Epithelial cell of alveolus of lung (primary cell): ENCODE results near the gene TESK2. TPM values are rescaled to one million over a fixed set of nuclear protein-coding genes. Genes with fewer than 3 reads are reported as not detected.

Experiments used
- total RNA-seq: library from RNA; depleted of rRNA; stranded (reverse); fragments of >200 nt; gene quantifications from 2 replicates; pipeline ENCODE4 v1.2.1, GENCODE V29; 2015

The TESK2 gene, protein sequence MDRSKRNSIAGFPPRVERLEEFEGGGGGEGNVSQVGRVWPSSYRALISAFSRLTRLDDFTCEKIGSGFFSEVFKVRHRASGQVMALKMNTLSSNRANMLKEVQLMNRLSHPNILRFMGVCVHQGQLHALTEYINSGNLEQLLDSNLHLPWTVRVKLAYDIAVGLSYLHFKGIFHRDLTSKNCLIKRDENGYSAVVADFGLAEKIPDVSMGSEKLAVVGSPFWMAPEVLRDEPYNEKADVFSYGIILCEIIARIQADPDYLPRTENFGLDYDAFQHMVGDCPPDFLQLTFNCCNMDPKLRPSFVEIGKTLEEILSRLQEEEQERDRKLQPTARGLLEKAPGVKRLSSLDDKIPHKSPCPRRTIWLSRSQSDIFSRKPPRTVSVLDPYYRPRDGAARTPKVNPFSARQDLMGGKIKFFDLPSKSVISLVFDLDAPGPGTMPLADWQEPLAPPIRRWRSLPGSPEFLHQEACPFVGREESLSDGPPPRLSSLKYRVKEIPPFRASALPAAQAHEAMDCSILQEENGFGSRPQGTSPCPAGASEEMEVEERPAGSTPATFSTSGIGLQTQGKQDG
- 1.6 and 4.5 TPM in 2 replicates for total RNA-seq

DNA sequence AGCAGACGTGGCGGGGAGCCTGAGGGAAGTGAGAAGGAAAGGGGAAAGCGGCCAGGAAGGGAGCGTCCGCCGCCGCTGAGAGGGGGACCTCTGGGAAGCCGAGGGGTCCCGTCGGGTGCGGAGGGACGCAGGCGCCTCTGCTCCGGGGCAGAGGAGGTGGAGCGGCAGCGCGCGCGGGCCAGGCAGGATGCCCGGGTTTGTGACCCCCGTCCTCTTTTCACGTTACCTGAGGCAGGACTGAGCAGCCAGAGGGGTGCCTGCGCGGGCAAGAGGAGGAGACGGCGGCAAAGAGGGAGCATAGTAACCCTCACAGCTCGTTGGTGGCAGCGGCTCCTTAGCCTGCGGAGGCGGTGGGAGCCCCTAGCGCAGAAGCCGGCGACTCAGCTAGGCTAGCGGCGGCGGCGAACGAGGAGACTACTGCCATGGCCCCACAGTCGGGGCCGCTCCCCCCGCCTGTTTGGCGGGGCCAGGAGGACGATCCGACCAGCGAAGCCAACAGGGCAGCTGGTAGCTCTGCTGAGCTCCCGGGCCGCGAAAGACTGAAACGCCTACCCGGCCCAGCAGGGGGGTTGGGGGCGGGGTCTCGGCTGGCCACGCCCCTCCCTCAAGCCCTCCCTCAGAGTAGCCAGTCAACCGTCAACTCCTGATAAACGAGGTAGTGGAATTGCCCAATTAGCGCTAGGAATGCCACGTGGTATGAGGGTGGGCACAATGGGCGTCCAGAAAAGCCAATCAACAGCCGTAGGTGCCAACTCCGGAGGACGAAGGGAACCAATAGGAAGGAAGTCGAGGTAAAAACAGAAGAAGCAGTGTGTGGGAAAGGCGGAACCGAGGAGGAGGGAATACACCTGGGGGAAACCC is at the start of gene TESK2:
Gene TESK2 (minus strand): TSS at position 538 of the 861 bp plus-strand sequence. CDS start 33,378 bp downstream, outside the sequence.

DNA sequence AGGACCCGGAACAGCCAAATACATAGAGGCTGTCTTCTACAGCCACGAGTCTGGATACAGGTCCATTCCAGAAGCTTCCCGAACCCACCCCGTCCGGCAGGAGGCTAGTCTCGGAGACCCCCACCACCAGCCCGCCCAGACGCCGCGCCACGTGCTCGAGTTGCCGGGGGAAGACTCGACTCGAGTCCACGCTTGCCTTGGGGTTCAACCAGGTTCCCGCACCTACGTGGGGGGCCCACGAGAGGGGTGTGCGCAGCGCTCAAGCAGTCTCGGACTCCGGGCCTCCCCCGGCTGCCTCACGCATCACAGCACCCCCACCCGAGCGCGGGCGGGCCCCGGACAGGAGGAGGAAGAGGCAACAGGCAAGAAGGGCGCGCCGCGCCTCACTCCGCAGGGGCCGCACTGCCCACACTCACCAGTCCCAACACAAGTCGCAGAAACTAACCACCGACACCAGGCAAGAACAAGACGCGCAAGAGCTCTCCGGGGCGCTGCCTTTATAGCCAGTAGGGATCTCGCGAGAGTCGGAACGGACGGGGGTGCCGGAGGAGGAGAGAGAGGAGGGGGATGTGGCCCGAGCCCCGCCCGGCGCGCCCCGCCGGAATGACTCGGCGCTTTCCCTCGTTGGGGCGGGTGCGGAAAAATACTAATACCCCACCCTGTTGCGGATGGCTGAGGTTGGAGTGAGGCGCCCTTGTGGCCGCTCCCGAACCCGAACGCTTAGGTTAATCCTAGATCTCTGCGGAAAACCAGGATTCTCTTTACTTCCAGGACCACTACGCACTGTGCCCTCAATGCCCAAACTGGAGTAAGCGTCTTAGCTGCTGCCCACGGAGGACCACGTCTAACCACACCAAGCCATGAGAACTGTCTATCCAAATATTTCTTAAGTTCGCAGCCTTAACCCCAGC is 30.7 kb upstream of the TESK2 start, which contains the start of gene PRDX1:
Gene PRDX1 (minus strand): TSS at position 472 of the 911 bp plus-strand sequence. CDS start 2,841 bp downstream, outside the sequence.

DNA sequence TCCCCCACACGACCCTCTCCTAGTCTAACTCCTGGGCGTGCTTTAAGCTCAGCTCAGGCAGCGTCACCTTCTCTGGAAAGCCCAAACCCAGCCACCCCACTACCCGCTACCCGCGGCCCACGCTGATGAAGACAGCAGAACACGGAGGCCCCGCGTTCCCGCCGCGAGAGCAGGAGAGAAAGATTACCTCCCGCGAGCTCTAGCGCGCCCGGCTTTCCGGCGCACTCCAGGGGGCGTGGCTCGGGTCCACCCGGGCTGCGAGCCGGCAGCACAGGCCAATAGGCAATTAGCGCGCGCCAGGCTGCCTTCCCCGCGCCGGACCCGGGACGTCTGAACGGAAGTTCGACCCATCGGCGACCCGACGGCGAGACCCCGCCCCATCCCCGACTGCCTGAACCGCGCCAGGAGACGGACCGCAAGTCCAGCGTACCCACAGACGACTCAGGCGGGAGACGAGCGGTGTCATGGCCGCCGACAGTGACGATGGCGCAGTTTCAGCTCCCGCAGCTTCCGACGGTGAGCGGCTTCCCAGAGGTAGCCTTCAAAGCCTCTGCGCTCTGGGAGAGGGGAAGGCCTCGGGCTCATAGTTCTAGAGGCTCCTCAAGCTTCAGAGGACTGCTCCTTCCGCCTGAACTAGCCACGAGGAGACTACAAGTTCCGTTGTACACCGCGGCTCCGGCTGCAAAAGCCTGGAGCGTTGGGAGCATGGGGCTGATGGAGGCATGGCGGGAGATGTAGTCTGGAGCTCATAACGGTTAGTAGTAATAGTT is 151.0 kb downstream of the TESK2 start, which contains the start of the genes MUTYH and TOE1:
Gene MUTYH (minus strand): TSS at position 652 of the 770 bp plus-strand sequence. CDS start 5,935 bp downstream, outside the sequence.
Gene TOE1 (plus strand): TSS at position 382 of the 770 bp plus-strand sequence. CDS start 83 bp downstream, at position 465.

DNA sequence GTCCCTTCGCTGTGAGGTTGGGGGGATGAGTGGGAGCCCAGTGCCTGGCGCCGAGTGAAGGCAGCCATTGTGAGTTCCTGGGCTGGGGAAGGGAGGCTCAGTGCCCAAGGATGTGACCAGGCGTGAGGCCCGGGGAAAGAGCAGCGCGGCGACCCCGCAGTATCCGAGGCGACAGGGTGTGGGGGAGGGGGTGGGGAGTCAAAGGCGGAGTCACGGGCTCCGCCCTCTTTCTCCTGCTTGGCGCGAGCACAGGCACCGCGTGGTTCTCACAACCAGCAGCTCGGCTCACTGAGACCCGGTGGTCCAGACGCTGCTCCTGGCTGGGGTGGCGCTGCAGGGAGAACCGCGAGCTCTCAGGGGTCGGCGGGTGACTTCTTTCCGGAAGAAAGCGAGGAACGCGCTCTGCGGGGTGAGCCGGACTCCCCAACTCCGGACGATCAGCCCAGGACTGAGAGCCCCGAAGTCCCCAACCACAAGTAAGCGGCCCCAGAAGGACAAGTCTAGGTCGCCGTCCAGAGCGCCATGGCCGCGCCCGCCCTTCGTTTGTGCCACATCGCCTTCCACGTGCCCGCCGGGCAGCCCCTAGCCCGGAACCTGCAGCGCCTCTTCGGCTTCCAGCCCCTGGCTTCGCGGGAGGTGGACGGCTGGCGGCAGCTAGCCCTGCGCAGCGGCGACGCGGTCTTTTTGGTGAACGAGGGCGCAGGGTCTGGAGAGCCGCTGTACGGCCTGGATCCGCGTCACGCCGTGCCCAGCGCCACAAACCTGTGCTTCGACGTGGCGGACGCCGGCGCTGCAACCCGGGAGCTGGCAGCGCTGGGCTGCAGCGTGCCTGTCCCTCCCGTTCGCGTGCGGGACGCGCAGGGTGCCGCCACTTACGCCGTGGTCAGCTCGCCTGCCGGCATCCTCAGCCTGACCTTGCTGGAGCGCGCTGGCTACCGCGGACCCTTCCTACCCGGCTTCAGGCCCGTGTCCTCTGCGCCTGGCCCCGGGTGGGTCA is 164.0 kb downstream of the TESK2 start, which contains the start of gene HPDL:
Gene HPDL (plus strand): TSS at position 269 of the 997 bp plus-strand sequence. CDS start 254 bp downstream, at position 523.

Other genes starting within 250 kb of the TESK2 start
- 1.3 and 8.3 TPM in 2 replicates for gene HPDL, start 164.3 kb downstream of the TESK2 start, total RNA-seq
- 13.7 and 15.0 TPM in 2 replicates for gene TOE1, start 151.0 kb downstream of the TESK2 start, total RNA-seq
- 17.6 and 26.8 TPM in 2 replicates for gene MUTYH, start 150.7 kb downstream of the TESK2 start, total RNA-seq
- 1.1 and 1.8 TPM in 2 replicates for gene CCDC163, start 8.9 kb upstream of the TESK2 start, total RNA-seq
- gene MMACHC, start 9.1 kb upstream of the TESK2 start, total RNA-seq = 3.4 and 4.1 TPM in 2 replicates
- gene PRDX1, start 30.7 kb upstream of the TESK2 start, total RNA-seq = 375 and 595 TPM in 2 replicates
- gene AKR1A1, start 59.7 kb upstream of the TESK2 start, total RNA-seq = 79.7 and 124 TPM in 2 replicates
- gene NASP, start 92.9 kb upstream of the TESK2 start, total RNA-seq = 47.4 and 58.4 TPM in 2 replicates
- gene CCDC17, start 132.9 kb upstream of the TESK2 start, total RNA-seq = 0.26 and 3.1 TPM in 2 replicates
- gene GPBP1L1, start 195.4 kb upstream of the TESK2 start, total RNA-seq = 56.8 and 65.2 TPM in 2 replicates
- gene TMEM69, start 197.0 kb upstream of the TESK2 start, total RNA-seq = 20.7 and 27.7 TPM in 2 replicates